OCI-LY7 (cell line): ENCODE measurements around the gene LRRC4B.

Experiments used
- CTCF ChIP-seq: fragments of 200-600 bp; sonication (generic); conservative IDR thresholded peaks from 2 replicates; pipeline ENCODE4 v1.5.1; 2014; ENCODE audit warnings: mild to moderate bottlenecking, antibody characterized with exemption, low read length, moderate library complexity, mixed read lengths
- EZH2phosphoT487 ChIP-seq: fragments of 200-600 bp; sonication (generic); IDR thresholded peaks from 2 replicates; pipeline ENCODE4 v1.6.1; 2018; ENCODE audit warnings: low read depth, borderline replicate concordance, mild to moderate bottlenecking, mixed run types, antibody characterized with exemption, low read length, moderate library complexity, mixed read lengths

- TF ChIP-seq CTCF, result no peak
- TF ChIP-seq EZH2phosphoT487, result no peak
Observed at GRCh38 chr19:50482916-50483315, 85.3 kb downstream of the LRRC4B start.
